Keratinocyte (primary cell): Measurements from ENCODE around the gene ARID1B.

ENCODE experiments used
- EZH2 ChIP-seq: IDR thresholded peaks from one replicate; pipeline ENCODE4 v1.6.1; 2012; ENCODE audit warnings: inconsistent platforms, mild to moderate bottlenecking, low read length, moderate library complexity
- TF ChIP-seq, protein P1 (sequence below), 3 experiments: IDR thresholded peaks in 1 of 3; conservative IDR thresholded peaks in 1 of 3; optimal IDR thresholded peaks in 1 of 3; 2 replicates in 2 of 3; 3 replicates in 1 of 3; pipeline versions ENCODE3 to v1.5.1; 2011; ENCODE audit warnings: low read length in 3 of 3, mild to moderate bottlenecking in 3 of 3, moderate library complexity in 2 of 3, control low read depth in 1 of 3, inconsistent platforms in 1 of 3; ENCODE audit not compliant: insufficient read depth in 2 of 3; ENCODE audit errors: extremely low read depth in 1 of 3

DNA sequence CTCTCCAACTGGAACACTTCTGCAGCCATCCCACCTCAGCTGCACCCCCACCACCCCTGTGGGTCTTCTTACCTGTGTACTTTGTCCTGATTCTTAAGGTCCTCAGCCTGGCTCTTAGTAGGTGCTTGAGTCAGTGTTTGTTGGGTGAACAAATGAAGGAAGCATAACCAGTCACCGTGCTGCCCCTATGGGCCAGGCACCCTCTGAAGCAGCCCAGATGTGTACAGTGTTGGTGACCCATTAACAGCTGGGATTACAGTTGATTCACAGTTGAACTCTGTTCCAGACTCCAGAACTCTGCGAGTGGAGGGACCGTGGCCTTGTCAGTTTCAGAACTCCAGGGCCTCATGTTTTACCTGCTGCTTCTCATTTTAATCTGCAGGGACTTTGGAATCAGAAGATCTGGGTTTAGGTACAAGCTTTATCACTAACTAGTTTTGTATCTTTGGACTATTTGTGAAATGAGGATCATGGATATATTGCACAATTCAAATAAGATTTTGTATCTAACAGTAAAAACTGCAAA, 342.4 kb downstream of the ARID1B start:
- TF ChIP-seq, protein P1, sequence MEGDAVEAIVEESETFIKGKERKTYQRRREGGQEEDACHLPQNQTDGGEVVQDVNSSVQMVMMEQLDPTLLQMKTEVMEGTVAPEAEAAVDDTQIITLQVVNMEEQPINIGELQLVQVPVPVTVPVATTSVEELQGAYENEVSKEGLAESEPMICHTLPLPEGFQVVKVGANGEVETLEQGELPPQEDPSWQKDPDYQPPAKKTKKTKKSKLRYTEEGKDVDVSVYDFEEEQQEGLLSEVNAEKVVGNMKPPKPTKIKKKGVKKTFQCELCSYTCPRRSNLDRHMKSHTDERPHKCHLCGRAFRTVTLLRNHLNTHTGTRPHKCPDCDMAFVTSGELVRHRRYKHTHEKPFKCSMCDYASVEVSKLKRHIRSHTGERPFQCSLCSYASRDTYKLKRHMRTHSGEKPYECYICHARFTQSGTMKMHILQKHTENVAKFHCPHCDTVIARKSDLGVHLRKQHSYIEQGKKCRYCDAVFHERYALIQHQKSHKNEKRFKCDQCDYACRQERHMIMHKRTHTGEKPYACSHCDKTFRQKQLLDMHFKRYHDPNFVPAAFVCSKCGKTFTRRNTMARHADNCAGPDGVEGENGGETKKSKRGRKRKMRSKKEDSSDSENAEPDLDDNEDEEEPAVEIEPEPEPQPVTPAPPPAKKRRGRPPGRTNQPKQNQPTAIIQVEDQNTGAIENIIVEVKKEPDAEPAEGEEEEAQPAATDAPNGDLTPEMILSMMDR (optimal IDR thresholded peaks at IDR 0.05 in 1 of 3, IDR thresholded peaks at IDR 0.05 in 1 of 3, conservative IDR thresholded peaks at IDR 0.05 in 1 of 3; ENCODE audit: extremely low read depth in 1 of 3, insufficient read depth in 2 of 3, low read length in 3 of 3) = no peak
- TF ChIP-seq EZH2 = no peak
